NCI-H2196 (cell line): ENCODE measurements around the gene SPRR5.

Source experiments
- DNase-seq: peaks from one replicate; lab custom pipeline; 2025; ENCODE audit not compliant: unreplicated experiment; lab: John Stamatoyannopoulos, UW

Gene SPRR5

DNA sequence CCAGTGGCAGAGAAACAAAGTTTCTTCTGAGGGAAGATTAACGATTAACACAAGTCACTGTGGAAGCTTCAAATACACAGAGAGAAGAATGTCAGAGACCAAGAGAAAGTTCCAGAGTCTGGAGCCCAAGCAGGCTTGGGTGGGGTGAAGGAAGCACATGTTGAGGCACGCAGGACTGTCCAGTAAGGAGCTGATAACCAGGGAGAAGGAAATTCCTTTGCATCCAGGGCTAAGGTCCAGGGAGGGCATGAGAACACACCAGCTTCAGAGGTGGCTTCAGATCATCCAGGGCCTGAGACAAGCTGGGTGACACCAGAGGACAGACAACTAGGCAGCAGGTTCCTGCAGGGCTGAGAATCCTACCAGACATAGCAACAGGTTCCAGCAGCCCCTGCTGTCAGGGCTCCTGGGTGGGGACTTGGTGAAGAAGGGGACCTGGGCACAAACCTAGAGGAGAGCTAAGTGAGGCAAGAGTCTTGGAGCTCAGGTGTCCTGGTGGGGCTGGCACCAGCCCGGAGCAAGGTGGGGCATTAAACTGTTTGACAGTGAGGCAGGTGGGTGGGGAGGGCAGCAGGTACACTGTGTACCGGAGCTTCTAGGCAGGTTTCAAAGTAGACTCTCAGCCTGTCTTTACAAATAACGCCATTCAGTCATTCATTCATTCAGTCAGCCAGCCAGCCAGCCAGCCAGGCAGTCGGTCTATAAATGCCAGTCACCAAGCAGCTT is 34.3 kb downstream of the SPRR5 start:
- no peak for DNase-seq

DNA sequence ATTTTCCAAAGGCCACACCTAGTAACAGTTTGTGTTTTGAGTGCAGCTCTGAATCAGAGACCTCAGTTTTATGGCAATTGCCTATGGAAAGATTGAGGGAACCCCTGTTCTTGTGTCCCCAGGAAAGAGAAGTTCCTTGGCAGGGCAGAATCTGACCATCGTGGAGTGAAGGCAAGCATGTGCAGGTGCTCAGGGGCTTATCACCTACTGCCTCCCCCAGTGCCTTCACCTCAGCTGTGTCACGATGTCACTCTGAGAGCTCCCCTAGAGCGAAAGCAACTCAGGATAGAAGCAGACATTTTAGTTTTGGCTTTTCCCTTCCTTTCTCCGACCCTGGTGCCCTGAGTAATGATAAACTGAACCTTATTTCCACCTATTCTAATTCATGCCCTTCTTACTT is 35.1 kb downstream of the SPRR5 start:
- DNase-seq = no peak

GRCh38 chr1:152983234-152983633 is 36.2 kb downstream of the SPRR5 start:
- DNase-seq = no peak

DNA sequence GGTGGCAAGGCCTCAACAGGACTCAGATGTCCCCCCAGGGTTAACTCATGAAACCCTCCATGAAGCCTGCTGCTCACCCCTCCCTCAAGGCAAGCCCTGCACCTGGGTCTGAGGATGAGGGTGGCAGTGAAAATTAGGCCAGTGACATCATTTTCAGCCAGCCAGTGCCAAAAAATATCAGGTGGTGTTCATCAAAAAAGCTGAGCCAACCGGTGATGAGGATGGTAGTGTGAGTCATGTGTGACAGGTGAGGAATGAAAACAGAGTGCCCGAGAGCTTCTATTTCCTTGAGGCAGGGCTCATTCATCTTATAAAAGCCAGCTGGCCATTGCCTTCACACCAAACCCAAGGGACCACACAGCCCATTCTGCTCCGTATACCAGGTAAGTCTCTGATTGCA is 36.7 kb downstream of the SPRR5 start, which contains the start of gene SPRR1A:
TSS of gene SPRR1A (plus strand) at position 339 of the 400 bp plus-strand sequence. CDS start 1,150 bp downstream, outside the sequence.
- DNase-seq = no peak

GRCh38 chr1:152986578-152986977 is 39.6 kb downstream of the SPRR5 start:
- DNase-seq = no peak

DNA sequence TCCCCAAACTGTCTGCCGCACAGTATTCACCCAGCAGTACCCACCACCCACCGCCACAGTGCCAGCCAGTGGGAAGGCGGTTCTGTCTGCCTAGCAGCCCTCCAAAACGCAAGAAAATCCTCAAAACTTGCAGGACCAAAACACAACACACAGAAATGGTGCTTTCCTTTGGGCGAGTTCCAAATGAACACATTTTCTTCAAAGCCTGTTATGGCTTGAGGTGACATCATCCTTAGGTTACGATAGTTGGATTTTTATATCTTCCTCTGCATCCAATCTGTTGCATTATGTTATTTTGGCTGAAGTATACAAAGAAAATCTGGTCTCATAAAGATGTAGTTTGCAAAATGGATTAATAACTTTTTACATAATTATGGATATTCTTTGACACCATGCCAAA is 46.2 kb downstream of the SPRR5 start:
- DNase-seq = no peak

- DNase-seq = no peak
Observed at GRCh38 chr1:152995842-152996241, 48.8 kb downstream of the SPRR5 start.

DNA sequence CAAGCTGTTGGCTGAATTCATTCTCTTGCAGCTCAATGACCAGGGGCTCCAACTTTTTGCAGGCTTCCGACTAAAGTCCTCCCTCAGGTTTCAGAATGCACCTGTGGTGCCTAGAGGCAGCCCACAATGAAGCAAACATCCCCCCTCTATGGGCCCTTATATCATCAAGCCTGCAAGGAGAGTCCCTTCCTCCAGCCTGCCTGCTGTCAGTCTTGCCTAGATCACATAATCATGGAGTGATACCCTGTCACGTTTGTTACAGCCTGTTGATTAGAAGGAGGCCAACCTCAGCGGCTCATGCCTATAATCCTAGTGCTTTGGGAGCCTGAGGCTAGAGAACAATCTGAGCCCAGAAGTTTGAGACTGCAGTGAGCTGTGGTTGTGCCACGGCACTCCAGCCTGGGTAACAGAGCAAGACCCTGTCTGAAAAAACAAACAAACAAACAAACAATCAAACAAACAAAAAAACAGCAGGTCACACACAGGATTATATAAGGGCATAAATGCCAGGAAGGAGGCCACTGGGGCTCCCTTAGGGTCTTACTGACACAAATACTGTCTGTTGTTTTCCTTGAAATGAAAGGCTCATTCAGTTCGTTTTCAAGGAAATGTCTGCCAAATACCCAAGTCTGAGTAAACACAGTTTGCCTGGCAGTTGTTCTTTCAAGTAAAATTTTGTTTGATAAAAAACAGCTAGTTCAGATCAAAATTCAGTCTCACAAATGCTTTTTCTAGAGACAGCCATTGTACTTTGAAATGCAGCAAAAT is 49.8 kb downstream of the SPRR5 start:
- DNase-seq = no peak

- no peak for DNase-seq
Observed at GRCh38 chr1:152997901-152998300, 50.9 kb downstream of the SPRR5 start.

- no peak for DNase-seq
Observed at GRCh38 chr1:152998476-152998875, 51.5 kb downstream of the SPRR5 start.
